Fibroblast of lung (primary cell): ENCODE data around the gene DENND1A. TPM values are rescaled to one million over a fixed set of nuclear protein-coding genes. Genes with fewer than 3 reads are reported as not detected.

Source experiments
- DNase-seq, 2 donors: peaks; one replicate each; pipeline versions ENCODE4 v3.0.0 to v3.0.0-alpha.2; 2010; ENCODE audit warnings: low read depth in 2 of 2
- H2AFZ ChIP-seq: 2 replicates; pipeline ENCODE4 v1.5.1; 2012; ENCODE audit warnings: low read length, control low read depth, inconsistent platforms
- H3K27ac ChIP-seq: 2 replicates; pipeline ENCODE4 v1.5.1; 2011; ENCODE audit warnings: low read length, control low read depth; ENCODE audit not compliant: insufficient read depth
- H3K27me3 ChIP-seq: 2 replicates; pipeline ENCODE4 v1.5.1; 2011; ENCODE audit warnings: mild to moderate bottlenecking, low read length; ENCODE audit not compliant: control insufficient read depth, insufficient read depth
- H3K36me3 ChIP-seq: 2 replicates; pipeline ENCODE4 v1.5.1; 2011; ENCODE audit warnings: low read length; ENCODE audit not compliant: control insufficient read depth, insufficient read depth
- H3K4me1 ChIP-seq: 2 replicates; pipeline ENCODE4 v1.5.1; 2011; ENCODE audit warnings: low read length; ENCODE audit not compliant: control insufficient read depth, insufficient read depth; ENCODE audit errors: extremely low read depth
- H3K4me2 ChIP-seq: 2 replicates; pipeline ENCODE4 v1.5.1; 2011; ENCODE audit warnings: low read length, control low read depth; ENCODE audit not compliant: insufficient read depth; ENCODE audit errors: extremely low read depth
- H3K4me3 ChIP-seq, 4 experiments: fragments of 200-600 bp in 1 of 4; sonication (generic) in 1 of 4; replicated peaks in 1 of 4; 2 replicates each; pipeline ENCODE4 v1.5.1; 2011 to 2016; ENCODE audit warnings: low read length in 4 of 4, low read depth in 3 of 4, mild to moderate bottlenecking in 3 of 4, control low read depth in 2 of 4, inconsistent platforms in 1 of 4, mixed read lengths in 1 of 4; ENCODE audit not compliant: insufficient read depth in 1 of 4; ENCODE audit errors: control extremely low read depth in 1 of 4
- H3K79me2 ChIP-seq: 2 replicates; pipeline ENCODE4 v1.5.1; 2012; ENCODE audit warnings: mild to moderate bottlenecking, low read length, inconsistent platforms; ENCODE audit not compliant: control insufficient read depth, insufficient read depth
- H3K9ac ChIP-seq: 2 replicates; pipeline ENCODE4 v1.5.1; 2011; ENCODE audit warnings: mild to moderate bottlenecking, low read length, control low read depth; ENCODE audit not compliant: insufficient read depth
- H3K9me3 ChIP-seq: 2 replicates; pipeline ENCODE4 v1.5.1; 2012; ENCODE audit warnings: low read depth, low read length; ENCODE audit not compliant: control insufficient read depth, insufficient read depth
- H4K20me1 ChIP-seq: 2 replicates; pipeline ENCODE4 v1.5.1; 2011; ENCODE audit warnings: low read length; ENCODE audit not compliant: control insufficient read depth, insufficient read depth; ENCODE audit errors: extremely low read depth
- EZH2 ChIP-seq: IDR thresholded peaks from 2 replicates; pipeline ENCODE4 v1.5.1; 2012; ENCODE audit warnings: low read length, control low read depth, mild to moderate bottlenecking; ENCODE audit errors: missing control alignments
- polyA plus RNA-seq, 2 donors: library from polyadenylated mRNA; depleted of rRNA in 1 of 2; stranded (reverse) in 1 of 2; unstranded in 1 of 2; fragments of >200 nt; gene quantifications; 2 replicates each; pipeline ENCODE4 v1.2.1, GENCODE V29; 2011 to 2012; ENCODE audit warnings: missing spikeins in 1 of 2
- total RNA-seq: library from RNA; depleted of rRNA; stranded (reverse); fragments of >200 nt; gene quantifications from 2 replicates; pipeline ENCODE4 v1.2.1, GENCODE V29; 2014
- TF ChIP-seq, protein P1 (sequence below), 2 donors: IDR thresholded peaks in 1 of 2; conservative IDR thresholded peaks in 1 of 2; 1 replicate in 1 of 2; 2 replicates in 1 of 2; pipeline ENCODE4 v1.5.1; 2011 to 2012; ENCODE audit warnings: low read length in 2 of 2, control low read depth in 1 of 2, inconsistent platforms in 1 of 2, low read depth in 1 of 2, mild to moderate bottlenecking in 1 of 2

Gene DENND1A
- total and polyA plus RNA-seq, 2 donors (not counting 1 experiment from before 2014, with no cell fraction given): 13.0 to 18.3 TPM

GRCh38 chr9:123397975-123398374 is 532.0 kb downstream of the DENND1A start:
- TF ChIP-seq, protein P1, sequence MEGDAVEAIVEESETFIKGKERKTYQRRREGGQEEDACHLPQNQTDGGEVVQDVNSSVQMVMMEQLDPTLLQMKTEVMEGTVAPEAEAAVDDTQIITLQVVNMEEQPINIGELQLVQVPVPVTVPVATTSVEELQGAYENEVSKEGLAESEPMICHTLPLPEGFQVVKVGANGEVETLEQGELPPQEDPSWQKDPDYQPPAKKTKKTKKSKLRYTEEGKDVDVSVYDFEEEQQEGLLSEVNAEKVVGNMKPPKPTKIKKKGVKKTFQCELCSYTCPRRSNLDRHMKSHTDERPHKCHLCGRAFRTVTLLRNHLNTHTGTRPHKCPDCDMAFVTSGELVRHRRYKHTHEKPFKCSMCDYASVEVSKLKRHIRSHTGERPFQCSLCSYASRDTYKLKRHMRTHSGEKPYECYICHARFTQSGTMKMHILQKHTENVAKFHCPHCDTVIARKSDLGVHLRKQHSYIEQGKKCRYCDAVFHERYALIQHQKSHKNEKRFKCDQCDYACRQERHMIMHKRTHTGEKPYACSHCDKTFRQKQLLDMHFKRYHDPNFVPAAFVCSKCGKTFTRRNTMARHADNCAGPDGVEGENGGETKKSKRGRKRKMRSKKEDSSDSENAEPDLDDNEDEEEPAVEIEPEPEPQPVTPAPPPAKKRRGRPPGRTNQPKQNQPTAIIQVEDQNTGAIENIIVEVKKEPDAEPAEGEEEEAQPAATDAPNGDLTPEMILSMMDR (conservative IDR thresholded peaks at IDR 0.05 in 1 of 2, IDR thresholded peaks at IDR 0.05 in 1 of 2; ENCODE audit: low read depth in 1 of 2, low read length in 2 of 2): no peak
- no peak for TF ChIP-seq EZH2
- no peak overlapping the region for H3K4me3 ChIP-seq

GRCh38 chr9:123395689-123396511 is 534.0 kb downstream of the DENND1A start:
- DNase-seq: no peak

More at GRCh38 chr9:123397975-123398374, 532.0 kb downstream of the DENND1A start:
- Histone ChIP-seq H3K4me1 (peaks cover 2% of the 10 kb centered on the region), H3K4me2 (no peak overlapping the region), H3K9me3 (no peaks in the 10 kb centered on the region), H3K79me2 (no peaks in the 10 kb centered on the region), H2AFZ (no peak overlapping the region), H3K27ac (no peak overlapping the region), H3K27me3 (no peaks in the 10 kb centered on the region), H4K20me1 (no peaks in the 10 kb centered on the region), H3K36me3 (no peaks in the 10 kb centered on the region), H3K9ac (no peak overlapping the region)
- no peak for DNase-seq

DNA sequence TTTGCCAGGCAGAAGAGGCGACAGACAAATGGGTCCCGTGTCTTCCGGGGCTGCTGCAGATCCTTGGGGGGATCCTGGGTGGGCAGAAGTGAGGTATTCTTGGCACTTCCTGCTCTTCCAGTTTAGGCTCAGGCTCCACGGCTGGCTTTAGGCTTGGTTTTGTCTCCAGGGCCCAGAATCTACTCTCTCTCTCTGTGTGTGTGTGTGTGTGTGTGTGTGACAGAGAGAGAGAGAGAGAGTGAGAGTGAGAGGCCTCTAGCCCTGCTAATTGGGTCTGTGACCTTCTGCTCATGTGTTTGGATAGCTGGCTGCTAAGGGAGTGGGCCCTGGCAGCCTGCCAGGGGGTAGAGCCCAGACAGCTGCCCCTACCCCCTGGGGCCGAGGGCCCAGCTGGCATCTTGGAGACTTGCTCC is 534.6 kb downstream of the DENND1A start:
- H4K20me1 ChIP-seq: no peaks in the 10 kb centered on the region
- no peaks in the 10 kb centered on the region for H3K4me1 ChIP-seq
- H3K9ac ChIP-seq: no peak overlapping the region
- H2AFZ ChIP-seq: no peak overlapping the region
- H3K27me3 ChIP-seq: no peaks in the 10 kb centered on the region
- no peak for DNase-seq
- H3K27ac ChIP-seq: no peak overlapping the region
- H3K4me2 ChIP-seq: no peak overlapping the region
- no peak overlapping the region for H3K4me3 ChIP-seq
- TF ChIP-seq, protein P1 (conservative IDR thresholded peaks at IDR 0.05 in 1 of 2, IDR thresholded peaks at IDR 0.05 in 1 of 2; ENCODE audit: low read depth in 1 of 2, low read length in 2 of 2): no peak
- TF ChIP-seq EZH2: no peak
- no peaks in the 10 kb centered on the region for H3K36me3 ChIP-seq
- no peaks in the 10 kb centered on the region for H3K9me3 ChIP-seq
- H3K79me2 ChIP-seq: no peaks in the 10 kb centered on the region

More at GRCh38 chr9:123395689-123396511, 534.0 kb downstream of the DENND1A start:
- Histone ChIP-seq H3K27ac (no peak overlapping the region), H3K36me3 (no peaks in the 10 kb centered on the region), H3K4me1 (peaks cover 1% of the 10 kb centered on the region), H3K4me3 (no peak overlapping the region), H3K79me2 (no peaks in the 10 kb centered on the region), H3K9me3 (no peaks in the 10 kb centered on the region), H3K4me2 (no peak overlapping the region), H4K20me1 (no peaks in the 10 kb centered on the region), H3K27me3 (no peaks in the 10 kb centered on the region), H3K9ac (no peak overlapping the region), H2AFZ (no peak overlapping the region)
- no peak for TF ChIP-seq EZH2
- TF ChIP-seq, protein P1 (conservative IDR thresholded peaks at IDR 0.05 in 1 of 2, IDR thresholded peaks at IDR 0.05 in 1 of 2; ENCODE audit: low read depth in 1 of 2, low read length in 2 of 2): no peak
